MM.1S (cell line): ENCODE results near the gene SLC22A8.

Source experiments
- CTCF ChIP-seq: fragments of 300-600 bp; sonication (generic); IDR thresholded peaks from 2 replicates; pipeline ENCODE4 v1.5.1; 2016; ENCODE audit warnings: antibody characterized with exemption, low read length, mixed read lengths
- EZH2 ChIP-seq: fragments of 300-600 bp; sonication (generic); optimal IDR thresholded peaks from 2 replicates; pipeline ENCODE3; 2017; ENCODE audit warnings: low read depth, mild to moderate bottlenecking, antibody characterized with exemption, low read length, mixed read lengths
- EZH2phosphoT487 ChIP-seq: fragments of 300-600 bp; sonication (generic); IDR thresholded peaks from 2 replicates; pipeline ENCODE4 v1.6.1; 2018; ENCODE audit warnings: antibody characterized with exemption, low read length

GRCh38 chr11:62948765-62949320 lies 66.8 kb downstream of the SLC22A8 start:
- no peak for TF ChIP-seq CTCF
- TF ChIP-seq EZH2 = no peak
- no peak for TF ChIP-seq EZH2phosphoT487
